GM19324 (cell line): Measurements from ENCODE around the gene ZNF775.

ENCODE experiments used
- ATAC-seq: cut with Tn5 transposase; IDR thresholded peaks from one replicate; pipeline ENCODE4 v1.9.1; 2021; ENCODE audit warnings: mild to moderate bottlenecking, moderate library complexity; ENCODE audit not compliant: unreplicated experiment, low FRiP score

ZNF775 gene

DNA sequence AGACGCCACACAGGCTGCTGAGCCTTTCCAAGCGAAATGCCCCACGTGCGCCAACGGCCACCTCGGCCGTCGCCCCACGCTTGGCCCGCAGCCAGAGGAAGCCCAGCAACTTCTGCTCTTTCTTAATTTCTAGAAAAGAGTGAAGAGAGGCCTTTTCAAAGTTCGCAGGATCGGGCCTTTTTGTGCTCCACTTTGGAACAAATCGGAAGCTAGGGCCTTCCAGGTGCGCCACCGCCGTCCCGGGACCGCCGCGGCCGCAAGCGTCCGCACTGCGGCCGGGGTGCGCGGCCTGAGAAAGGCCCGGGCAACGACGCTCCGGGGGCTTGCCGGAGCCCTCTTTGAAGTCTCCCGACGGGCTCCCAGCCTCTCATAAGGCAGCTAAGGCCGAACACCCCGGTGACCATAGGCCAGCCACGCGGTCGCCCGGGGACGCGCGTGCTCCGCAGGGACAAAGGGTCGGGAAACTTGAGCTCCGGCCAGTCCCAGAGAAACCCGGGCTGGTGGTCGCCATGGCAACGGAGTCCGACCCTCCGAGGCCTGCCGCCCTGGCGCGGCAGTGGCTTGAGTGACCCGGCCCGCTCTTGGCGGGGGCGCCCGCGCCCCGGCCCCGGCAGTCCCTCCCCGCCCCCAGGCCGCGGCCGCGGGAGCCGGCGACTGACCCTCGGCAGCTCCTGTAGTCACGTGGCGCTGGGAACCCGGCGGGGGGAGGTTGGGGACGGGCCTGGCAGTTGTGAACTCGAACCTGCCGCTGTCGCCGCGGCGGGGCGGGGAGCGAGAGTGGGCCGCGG is 10.8 kb upstream of the ZNF775 start, which contains the start of gene REPIN1:
Gene REPIN1 (plus strand): TSS at position 727 of the 788 bp plus-strand sequence. CDS start 890 bp downstream, outside the sequence.
- peak; percentile 54 for ATAC-seq

DNA sequence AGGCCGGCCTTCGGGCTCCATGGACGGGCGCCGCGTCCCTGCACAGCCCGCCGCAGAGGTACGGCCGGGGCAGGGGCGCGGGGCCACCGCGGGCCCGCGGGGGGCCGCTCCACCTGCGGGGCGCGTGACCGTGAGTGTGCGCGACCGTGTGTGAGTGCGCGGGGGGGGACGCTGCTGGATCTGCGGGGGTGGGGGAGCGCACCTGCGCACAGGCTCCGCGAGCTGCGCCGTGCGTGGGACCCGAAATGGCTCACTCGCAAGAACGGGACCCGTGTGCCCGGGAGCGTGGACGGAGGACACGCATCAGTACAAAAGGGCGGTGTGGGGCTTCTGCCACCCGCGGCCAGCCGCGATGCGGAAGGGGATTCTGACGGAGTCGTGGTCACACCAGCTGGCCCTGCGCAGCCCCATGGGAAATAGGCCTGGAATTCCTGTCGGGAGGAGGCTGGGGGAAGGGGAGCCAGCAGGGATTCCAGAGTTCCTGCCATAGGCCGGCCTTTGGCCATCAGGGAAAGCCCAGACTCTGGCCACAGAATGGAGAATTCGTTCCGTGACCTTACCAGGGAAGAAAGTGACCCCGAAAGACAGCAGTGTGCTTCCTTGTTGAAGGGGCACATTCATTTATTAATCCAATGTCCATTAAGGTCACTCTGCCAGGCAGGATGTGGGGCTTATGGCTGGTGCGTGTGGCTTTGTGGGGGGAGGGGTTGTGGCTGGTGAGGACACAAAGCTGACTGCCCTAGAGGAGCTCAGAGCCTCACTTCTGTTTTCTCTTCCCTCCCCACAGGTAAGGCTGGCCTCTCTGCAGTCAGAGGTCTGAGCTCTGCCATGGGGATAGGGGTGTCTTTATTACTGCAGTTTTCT is 10.0 kb upstream of the ZNF775 start:
- peak; percentile 37 for ATAC-seq

DNA sequence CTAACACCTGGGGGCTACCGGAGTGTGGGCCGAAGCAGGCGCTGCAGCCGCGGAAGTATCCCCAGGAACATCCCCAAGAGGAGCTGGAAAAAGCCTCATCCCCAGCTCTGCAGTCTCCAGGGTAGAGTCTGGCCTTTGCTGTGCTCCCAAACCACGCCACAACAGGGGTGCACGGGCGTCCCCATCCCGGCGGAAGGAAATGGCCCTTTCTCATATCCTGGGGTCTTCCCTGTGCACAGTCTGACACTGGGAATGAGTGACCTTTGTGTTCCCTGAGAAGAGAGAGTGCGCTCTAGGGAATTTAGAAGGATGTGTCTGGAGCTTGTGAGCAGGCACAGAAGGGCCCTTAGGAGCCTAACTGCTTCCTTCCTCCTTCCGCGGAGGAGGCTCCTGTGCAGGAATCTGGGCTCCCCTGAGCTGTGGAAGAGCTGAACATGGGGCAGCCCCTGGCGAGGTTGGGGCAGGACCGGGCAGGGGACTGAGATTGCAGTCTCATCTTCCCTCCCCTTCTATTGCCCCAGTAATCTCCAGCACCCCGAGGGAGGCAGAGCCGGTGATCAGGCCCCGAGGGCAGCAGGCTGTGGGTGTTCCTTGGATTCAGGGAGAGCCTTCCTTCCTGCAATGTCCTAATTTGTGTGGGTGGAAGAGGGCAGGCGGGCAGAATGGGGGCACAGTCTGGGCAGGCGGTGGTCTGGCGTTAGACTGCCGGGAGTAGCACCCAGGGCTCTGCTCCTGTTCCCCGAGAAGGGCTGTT is 9.2 kb upstream of the ZNF775 start:
- ATAC-seq: no peak

DNA sequence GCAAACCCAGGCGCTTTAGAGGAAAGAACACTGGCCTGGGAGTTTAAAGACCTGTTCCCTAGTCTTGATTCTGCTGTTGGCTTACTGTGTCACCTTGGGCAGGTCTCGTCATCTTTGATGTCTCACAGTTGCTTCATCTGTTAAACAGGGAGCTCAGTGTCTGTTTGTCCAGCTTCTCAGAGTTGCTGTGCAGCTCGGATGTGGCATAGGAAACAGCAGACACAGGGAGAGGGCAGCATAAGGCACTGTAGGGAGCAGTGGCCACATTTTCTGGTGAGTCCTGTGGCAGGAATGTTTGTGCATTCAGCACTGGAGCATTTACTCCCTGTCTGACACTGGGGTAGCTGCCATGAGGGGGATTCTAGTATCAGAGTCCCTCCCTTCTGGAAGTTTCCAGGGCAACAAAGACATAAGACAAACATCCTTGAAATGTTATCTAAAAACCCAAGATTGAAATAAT is 8.5 kb upstream of the ZNF775 start:
- no peak for ATAC-seq

DNA sequence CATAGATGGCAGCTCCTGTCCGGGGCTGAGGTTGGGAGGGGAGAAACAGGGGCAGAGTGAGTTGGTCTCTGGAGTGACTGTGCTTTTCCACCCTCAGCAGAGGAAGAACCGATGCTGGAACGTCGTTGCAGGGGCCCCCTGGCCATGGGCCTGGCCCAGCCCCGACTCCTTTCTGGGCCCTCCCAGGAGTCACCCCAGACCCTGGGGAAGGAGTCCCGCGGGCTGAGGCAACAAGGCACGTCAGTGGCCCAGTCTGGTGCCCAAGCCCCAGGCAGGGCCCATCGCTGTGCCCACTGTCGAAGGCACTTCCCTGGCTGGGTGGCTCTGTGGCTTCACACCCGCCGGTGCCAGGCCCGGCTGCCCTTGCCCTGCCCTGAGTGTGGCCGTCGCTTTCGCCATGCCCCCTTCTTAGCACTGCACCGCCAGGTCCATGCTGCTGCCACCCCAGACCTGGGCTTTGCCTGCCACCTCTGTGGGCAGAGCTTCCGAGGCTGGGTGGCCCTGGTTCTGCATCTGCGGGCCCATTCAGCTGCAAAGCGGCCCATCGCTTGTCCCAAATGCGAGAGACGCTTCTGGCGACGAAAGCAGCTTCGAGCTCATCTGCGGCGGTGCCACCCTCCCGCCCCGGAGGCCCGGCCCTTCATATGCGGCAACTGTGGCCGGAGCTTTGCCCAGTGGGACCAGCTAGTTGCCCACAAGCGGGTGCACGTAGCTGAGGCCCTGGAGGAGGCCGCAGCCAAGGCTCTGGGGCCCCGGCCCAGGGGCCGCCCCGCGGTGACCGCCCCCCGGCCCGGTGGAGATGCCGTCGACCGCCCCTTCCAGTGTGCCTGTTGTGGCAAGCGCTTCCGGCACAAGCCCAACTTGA is 7.8 kb upstream of the ZNF775 start:
- no peak for ATAC-seq

DNA sequence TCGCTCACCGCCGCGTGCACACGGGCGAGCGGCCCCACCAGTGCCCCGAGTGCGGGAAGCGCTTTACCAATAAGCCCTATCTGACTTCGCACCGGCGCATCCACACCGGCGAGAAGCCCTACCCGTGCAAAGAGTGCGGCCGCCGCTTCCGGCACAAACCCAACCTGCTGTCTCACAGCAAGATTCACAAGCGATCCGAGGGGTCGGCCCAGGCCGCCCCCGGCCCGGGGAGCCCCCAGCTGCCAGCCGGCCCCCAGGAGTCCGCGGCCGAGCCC is 7.2 kb upstream of the ZNF775 start:
- no peak for ATAC-seq

DNA sequence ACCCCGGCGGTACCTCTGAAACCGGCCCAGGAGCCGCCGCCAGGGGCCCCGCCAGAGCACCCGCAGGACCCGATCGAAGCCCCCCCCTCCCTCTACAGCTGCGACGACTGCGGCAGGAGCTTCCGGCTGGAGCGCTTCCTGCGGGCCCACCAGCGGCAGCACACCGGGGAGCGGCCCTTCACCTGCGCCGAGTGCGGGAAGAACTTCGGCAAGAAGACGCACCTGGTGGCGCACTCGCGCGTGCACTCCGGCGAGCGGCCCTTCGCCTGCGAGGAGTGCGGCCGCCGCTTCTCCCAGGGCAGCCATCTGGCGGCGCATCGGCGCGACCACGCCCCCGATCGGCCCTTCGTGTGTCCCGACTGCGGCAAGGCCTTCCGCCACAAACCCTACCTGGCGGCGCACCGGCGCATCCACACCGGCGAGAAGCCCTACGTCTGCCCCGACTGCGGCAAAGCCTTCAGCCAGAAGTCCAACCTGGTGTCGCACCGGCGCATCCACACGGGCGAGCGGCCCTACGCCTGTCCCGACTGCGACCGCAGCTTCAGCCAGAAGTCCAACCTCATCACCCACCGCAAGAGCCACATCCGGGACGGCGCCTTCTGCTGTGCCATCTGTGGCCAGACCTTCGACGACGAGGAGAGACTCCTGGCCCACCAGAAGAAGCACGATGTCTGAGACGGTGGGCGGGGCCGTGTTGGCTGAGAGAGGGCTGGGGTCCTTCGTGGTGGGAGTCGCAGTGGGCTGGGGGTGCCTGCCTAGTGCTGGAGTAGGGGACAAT is 6.7 kb upstream of the ZNF775 start:
- ATAC-seq: no peak

DNA sequence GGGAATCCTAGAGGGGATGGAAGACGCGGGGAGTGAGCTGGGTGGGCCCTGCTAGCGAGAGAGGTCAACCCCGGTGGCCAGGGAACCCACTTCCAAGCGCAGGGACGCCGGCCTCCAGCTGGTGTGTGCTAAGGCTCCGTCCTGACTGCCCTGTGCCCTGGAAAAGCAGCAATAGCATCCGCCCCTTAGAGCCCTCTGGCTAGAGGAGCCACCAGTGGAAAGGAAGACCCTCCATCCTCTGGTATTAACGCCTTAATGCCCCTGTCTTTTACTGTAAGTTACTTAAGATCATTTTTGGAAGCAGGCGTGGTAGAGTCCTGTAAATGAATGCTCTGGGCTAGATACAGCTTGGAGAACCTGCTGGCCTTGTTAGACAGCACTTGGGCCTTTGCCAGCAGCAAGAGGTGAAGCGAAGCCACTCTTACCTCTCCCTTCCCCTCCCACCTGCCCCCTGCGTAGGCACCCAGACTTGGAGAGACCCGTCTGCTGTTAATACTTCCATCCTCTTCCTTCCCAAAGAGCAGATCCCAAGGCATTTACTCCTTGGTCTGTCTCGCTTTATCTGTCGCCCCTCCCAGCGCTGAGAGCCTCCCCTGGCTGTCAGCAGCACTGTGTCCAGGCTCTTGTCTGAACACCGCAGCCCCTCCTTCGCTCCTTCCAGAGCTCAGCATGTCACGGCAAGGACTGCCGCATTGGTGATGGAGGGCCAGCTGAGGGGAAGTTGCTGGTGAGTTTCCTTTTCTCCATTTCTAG is 5.9 kb upstream of the ZNF775 start:
- no peak for ATAC-seq

DNA sequence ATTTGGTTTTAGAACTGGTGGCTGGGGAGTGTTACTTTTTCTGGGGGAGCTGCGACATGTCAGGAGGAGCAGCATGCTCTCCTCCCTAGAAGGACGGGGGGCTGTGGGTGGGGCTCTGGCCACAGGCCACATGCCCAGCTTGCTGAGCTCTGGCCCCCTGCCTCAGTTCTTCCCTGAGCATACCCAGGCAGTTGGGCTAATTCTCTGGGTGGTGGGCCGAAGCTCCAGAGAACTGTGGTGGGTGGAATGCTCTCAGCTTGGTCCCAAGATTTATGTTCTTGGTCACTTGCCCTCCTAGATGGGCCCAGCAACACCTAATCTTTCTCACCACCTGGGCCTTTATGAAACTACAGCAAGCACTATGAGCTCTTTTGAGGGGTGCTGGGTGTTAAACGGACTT is 5.1 kb upstream of the ZNF775 start:
- no peak for ATAC-seq

DNA sequence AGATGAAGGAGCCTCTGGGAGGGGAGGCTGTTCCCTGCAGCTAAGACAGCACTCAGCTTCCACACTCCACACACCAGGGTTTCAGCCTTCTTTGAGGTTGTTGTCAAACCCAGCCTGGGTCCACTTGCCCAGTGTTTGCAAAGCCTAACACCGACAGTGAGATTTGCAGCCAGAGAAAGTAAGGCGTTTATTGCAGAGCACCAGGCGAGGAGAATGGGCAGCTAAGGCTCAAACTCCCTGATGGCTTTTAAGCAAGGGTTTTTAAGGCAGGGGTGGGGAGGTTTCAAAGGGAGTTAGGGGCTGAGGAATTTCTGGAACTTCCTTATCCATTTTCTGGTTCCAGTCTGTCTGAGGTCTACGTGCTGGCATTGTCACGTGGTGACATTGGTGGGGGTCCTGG is 4.7 kb upstream of the ZNF775 start:
- no peak for ATAC-seq

DNA sequence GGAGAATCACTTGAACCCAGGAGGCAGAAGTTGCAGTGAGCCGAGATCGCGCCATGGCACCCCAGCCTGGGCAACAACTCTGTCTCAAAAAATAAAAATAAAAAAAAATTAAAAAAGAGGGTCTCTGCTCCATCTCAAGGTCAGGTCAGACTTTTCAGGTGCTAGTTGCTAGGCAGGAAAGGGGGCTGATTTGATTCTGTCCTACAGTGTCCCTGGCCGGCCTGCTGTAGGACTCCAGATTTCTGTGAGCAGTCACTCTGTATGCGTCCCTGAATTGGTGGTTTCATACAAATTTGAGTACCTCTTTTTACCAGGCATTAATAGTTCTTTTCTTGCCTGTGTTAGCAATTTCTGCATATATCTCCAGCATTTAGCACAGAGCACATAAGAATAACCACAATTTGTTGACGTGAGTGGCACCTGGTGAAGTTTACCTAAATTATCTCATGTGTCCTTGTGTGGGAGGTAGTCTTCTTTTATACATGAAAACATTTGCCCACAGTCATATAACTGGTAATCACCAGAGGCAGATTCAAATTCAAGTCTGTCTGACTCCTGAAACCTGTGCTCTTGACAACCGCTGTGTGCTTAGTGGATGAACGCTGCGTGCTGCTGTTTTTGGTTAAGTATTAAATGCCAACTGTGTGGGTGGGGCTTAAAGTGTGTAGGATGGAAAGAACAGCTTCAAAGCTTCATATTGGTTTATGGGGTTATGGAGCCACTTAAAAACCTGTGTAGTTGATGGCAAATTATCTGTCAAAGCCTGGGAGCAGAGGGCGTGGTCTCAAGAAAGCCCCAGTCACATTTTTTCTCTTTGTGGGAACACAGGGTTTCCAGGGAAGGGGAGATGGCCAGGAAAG is 3.2 kb upstream of the ZNF775 start:
- ATAC-seq: peak; percentile 14

DNA sequence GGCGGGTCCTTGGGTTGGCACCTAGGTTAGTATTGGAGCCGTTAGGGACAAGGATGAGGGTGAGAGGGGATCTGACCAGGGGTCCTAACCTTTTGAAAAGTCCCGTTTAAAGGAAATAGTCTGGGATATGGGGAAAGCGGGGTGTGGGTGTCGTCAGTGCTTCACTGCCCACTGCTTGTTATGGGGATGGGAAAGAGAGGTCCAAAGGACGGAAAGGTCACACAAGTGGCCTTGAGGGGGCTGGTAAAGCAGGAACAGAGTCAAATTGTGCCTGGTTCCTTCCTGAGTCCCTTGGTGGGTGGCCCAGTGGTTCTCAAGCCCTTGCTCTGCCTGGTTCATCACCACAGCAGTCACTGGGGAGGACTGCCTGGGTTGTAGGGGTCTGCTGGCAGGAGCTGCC is 2.6 kb upstream of the ZNF775 start:
- no peak for ATAC-seq

DNA sequence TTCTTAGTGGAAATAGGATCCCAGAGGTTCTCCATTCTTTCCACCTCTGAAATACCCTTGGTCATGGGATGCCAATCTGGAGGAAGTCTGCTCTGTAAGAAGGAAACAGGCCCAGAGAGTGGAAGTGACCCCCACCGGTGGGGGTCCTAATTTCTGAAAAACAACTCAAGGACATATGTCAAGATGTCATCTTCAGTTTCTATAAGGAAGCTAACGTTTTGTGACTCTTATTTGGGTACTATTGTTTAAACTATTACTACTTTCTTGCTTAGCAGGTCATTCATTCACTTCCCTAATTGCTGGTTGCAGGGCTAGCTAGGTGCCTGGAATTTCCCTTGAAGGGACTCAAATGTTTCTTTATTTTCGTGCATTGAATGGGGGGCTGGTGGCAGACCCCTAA is 1.9 kb upstream of the ZNF775 start:
- no peak for ATAC-seq

DNA sequence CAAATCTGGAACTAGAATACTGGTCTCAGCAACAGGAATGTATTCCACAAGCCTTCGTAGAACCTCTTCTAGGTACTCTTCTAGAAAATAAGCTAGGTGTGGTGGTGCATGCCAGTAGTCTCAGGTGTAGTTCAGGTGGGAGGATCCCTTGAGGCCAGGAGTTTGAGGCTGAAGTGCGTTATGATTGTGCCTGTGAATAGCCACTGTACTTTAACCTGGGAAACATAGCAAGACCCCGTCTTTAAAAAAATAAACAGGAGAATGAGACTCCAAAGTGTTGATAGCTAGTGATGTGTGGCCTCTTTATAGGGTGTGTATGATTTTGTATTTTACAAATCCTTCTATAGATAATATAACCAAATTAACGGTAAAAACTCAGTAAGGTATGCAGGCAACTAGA is 1.5 kb upstream of the ZNF775 start:
- no peak for ATAC-seq

DNA sequence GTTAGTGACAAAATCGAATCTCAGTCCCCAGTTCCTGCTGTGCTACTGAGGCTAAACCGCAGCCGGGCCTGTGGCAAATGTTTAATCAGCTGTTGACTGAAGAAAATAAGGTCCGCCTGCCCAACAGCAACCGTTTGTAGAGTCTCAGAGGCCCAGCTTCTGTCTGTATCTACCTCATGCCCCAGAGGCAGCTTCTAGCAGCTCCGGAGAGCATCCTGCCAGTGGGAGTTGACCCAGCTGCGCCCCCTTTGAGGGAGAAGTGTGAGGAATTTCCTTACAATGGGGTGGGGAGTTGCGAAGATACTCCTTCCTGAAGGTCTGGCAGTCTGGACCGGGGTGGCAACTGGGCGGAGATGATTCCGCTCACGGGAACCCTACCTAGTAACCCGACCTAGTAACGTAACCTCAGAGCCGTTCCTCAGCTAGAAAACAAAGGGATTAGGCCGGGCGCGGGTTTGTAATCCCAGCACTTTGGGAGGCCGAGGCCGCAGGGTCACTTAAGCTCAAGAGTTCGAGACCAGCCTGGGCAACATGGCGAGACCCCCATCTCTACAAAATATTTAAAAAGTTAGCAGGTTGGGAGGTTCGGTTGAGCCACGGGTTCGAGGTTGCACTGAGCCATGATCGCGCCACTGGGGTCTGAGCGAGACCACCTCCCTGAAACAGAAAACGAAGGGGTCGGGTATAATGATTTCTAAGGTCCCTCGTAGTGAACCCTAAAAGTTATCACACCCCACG is 846 bp upstream of the ZNF775 start:
- no peak for ATAC-seq

DNA sequence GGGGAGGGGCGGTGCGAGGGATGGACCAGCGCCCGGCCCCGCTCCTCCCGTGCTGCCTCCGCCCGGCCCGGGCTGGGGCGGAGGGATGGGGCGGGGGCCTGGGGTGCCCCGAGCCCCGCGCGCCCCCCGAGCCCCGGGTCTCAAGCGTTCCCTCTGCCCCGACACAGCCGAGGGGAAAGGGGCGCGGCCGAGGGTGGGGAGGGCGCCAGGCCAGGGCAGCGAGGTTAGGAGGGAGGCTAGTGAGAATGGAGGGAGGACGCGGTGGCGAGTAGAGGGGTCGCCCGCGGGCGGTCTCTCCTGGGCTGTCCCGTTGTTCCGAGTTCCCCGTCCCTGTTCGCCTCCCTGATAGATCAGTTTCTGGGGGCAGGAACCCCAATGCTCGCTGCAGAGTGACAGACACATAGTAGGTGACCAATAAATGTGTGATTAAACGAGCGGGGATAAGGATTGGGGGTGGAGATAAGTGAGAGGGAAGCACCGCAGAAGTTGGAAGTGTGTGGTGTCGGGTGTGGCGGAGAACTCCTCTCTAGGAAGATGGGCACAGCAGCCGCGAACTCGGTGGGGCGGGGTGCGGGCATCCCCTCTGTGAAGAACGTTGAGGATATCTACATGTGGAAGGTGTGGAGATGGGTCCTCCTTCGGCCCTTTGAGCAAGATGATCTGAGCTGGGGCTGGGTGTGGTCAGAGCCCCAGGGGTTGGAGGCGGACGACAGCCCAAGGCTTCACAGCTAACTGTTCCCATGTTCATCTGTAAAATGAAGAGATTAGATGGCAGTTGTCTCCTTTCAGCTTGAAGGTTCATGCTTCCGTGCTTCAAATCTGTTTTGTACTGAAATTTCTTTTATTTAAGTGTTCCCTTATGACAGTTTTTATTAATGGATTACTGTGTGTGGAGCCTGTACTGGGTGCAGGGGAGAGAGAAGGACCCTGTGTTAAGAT is 580 bp downstream of the ZNF775 start:
- ATAC-seq: no peak
